ENCODE results near the gene PLEKHG7.
"Not testable (repeated sequence)": the region's sequence is repeated elsewhere in the genome, so short reads cannot be mapped to it uniquely, and the experiment has no call there.

The PLEKHG7 gene

GRCh38 chr12:92745856-92746550 lies 43.2 kb downstream of the PLEKHG7 start:
- Mint-ChIP-seq H3K36me3 (ENCODE audit: low read depth) (no peaks in the 10 kb centered on the region), H3K27ac (no peak overlapping the region), H3K4me1 (ENCODE audit: low read depth) (no peaks in the 10 kb centered on the region), H3K9me3 (no peaks in the 10 kb centered on the region), H3K27me3 (ENCODE audit: low read depth) (peaks cover 6% of the 10 kb centered on the region), H3K4me3 (no peak overlapping the region)
- DNase-seq (ENCODE audit: low spot score) = no peak

- Mint-ChIP-seq H3K27ac (no peak overlapping the region), H3K4me1 (ENCODE audit: low read depth) (no peaks in the 10 kb centered on the region), H3K4me3 (no peak overlapping the region), H3K27me3 (ENCODE audit: low read depth) (peaks cover 6% of the 10 kb centered on the region), H3K9me3 (no peaks in the 10 kb centered on the region), H3K36me3 (ENCODE audit: low read depth) (no peaks in the 10 kb centered on the region)
- no peak for DNase-seq (ENCODE audit: low spot score)
Measured at GRCh38 chr12:92747151-92747550, 44.4 kb downstream of the PLEKHG7 start.

GRCh38 chr12:92749691-92750090 lies 46.9 kb downstream of the PLEKHG7 start:
- not testable (repeated sequence) for H3K36me3 Mint-ChIP-seq (ENCODE audit: low read depth); H3K27ac Mint-ChIP-seq; H3K4me1 Mint-ChIP-seq (ENCODE audit: low read depth); H3K27me3 Mint-ChIP-seq (ENCODE audit: low read depth); H3K4me3 Mint-ChIP-seq; DNase-seq (ENCODE audit: low spot score); H3K9me3 Mint-ChIP-seq

- Mint-ChIP-seq H3K36me3 (ENCODE audit: low read depth) (no peaks in the 10 kb centered on the region), H3K9me3 (no peaks in the 10 kb centered on the region), H3K27ac (no peak overlapping the region), H3K27me3 (ENCODE audit: low read depth) (peaks cover 24% of the 10 kb centered on the region), H3K4me1 (ENCODE audit: low read depth) (no peaks in the 10 kb centered on the region), H3K4me3 (no peak overlapping the region)
- no peak for DNase-seq (ENCODE audit: low spot score)
Measured at GRCh38 chr12:92753976-92754885, 51.4 kb downstream of the PLEKHG7 start.

- H3K4me1 Mint-ChIP-seq (ENCODE audit: low read depth) = no peaks in the 10 kb centered on the region
- H3K4me3 Mint-ChIP-seq = no peak overlapping the region
- peaks cover 27% of the 10 kb centered on the region for H3K27me3 Mint-ChIP-seq (ENCODE audit: low read depth)
- no peak for DNase-seq (ENCODE audit: low spot score)
- no peak overlapping the region for H3K27ac Mint-ChIP-seq
- H3K36me3 Mint-ChIP-seq (ENCODE audit: low read depth) = no peaks in the 10 kb centered on the region
- no peaks in the 10 kb centered on the region for H3K9me3 Mint-ChIP-seq
Measured at GRCh38 chr12:92756898-92757596, 54.3 kb downstream of the PLEKHG7 start.

- H3K9me3 Mint-ChIP-seq = no peaks in the 10 kb centered on the region
- DNase-seq (ENCODE audit: low spot score) = no peak
- no peak overlapping the region for H3K27ac Mint-ChIP-seq
- no peaks in the 10 kb centered on the region for H3K4me1 Mint-ChIP-seq (ENCODE audit: low read depth)
- H3K27me3 Mint-ChIP-seq (ENCODE audit: low read depth) = peaks cover 27% of the 10 kb centered on the region
- no peaks in the 10 kb centered on the region for H3K36me3 Mint-ChIP-seq (ENCODE audit: low read depth)
- H3K4me3 Mint-ChIP-seq = no peak overlapping the region
Measured at GRCh38 chr12:92757597-92758121, 54.9 kb downstream of the PLEKHG7 start.

- Mint-ChIP-seq H3K4me3 (no peak overlapping the region), H3K9me3 (no peaks in the 10 kb centered on the region), H3K4me1 (ENCODE audit: low read depth) (no peaks in the 10 kb centered on the region), H3K27ac (no peak overlapping the region), H3K27me3 (ENCODE audit: low read depth) (peaks cover 21% of the 10 kb centered on the region), H3K36me3 (ENCODE audit: low read depth) (no peaks in the 10 kb centered on the region)
- no peak for DNase-seq (ENCODE audit: low spot score)
Measured at GRCh38 chr12:92759634-92760268, 57.0 kb downstream of the PLEKHG7 start.

GRCh38 chr12:92762773-92763172 lies 60.0 kb downstream of the PLEKHG7 start:
- Mint-ChIP-seq H3K4me3 (no peak overlapping the region), H3K27me3 (ENCODE audit: low read depth) (peaks cover 12% of the 10 kb centered on the region)

GRCh38 chr12:92764831-92765230 lies 62.0 kb downstream of the PLEKHG7 start:
- Mint-ChIP-seq H3K4me3 (no peak overlapping the region), H3K9me3 (no peaks in the 10 kb centered on the region), H3K27ac (no peak overlapping the region), H3K4me1 (ENCODE audit: low read depth) (peaks cover 11% of the 10 kb centered on the region), H3K36me3 (ENCODE audit: low read depth) (no peaks in the 10 kb centered on the region), H3K27me3 (ENCODE audit: low read depth) (peaks cover 3% of the 10 kb centered on the region)
- DNase-seq (ENCODE audit: low spot score) = no peak

More at GRCh38 chr12:92762773-92763172, 60.0 kb downstream of the PLEKHG7 start:
- Mint-ChIP-seq H3K4me1 (ENCODE audit: low read depth) (no peaks in the 10 kb centered on the region), H3K27ac (no peak overlapping the region), H3K36me3 (ENCODE audit: low read depth) (no peaks in the 10 kb centered on the region), H3K9me3 (no peaks in the 10 kb centered on the region)
- DNase-seq (ENCODE audit: low spot score) = no peak

GRCh38 chr12:92765871-92766270 lies 63.1 kb downstream of the PLEKHG7 start:
- DNase-seq (ENCODE audit: low spot score) = no peak
- Mint-ChIP-seq H3K4me3 (no peak overlapping the region), H3K4me1 (ENCODE audit: low read depth) (peaks cover 15% of the 10 kb centered on the region), H3K9me3 (no peaks in the 10 kb centered on the region), H3K27ac (no peak overlapping the region), H3K27me3 (ENCODE audit: low read depth) (peaks cover 3% of the 10 kb centered on the region), H3K36me3 (ENCODE audit: low read depth) (no peaks in the 10 kb centered on the region)

GRCh38 chr12:92769124-92769901 lies 66.5 kb downstream of the PLEKHG7 start:
- no peaks in the 10 kb centered on the region for H3K9me3 Mint-ChIP-seq

GRCh38 chr12:92771001-92771400 lies 68.2 kb downstream of the PLEKHG7 start:
- Mint-ChIP-seq H3K4me3 (no peak overlapping the region), H3K9me3 (no peaks in the 10 kb centered on the region), H3K27me3 (ENCODE audit: low read depth) (no peaks in the 10 kb centered on the region), H3K27ac (no peak overlapping the region), H3K36me3 (ENCODE audit: low read depth) (no peaks in the 10 kb centered on the region), H3K4me1 (ENCODE audit: low read depth) (peaks cover 20% of the 10 kb centered on the region)
- no peak for DNase-seq (ENCODE audit: low spot score)

More at GRCh38 chr12:92769124-92769901, 66.5 kb downstream of the PLEKHG7 start:
- no peaks in the 10 kb centered on the region for H3K36me3 Mint-ChIP-seq (ENCODE audit: low read depth)
- H3K27me3 Mint-ChIP-seq (ENCODE audit: low read depth) = no peaks in the 10 kb centered on the region
- H3K4me1 Mint-ChIP-seq (ENCODE audit: low read depth) = peaks cover 20% of the 10 kb centered on the region
- peak overlapping the region; percentile 14 for H3K4me3 Mint-ChIP-seq
- no peak overlapping the region for H3K27ac Mint-ChIP-seq
- no peak for DNase-seq (ENCODE audit: low spot score)

GRCh38 chr12:92775416-92775815 lies 72.6 kb downstream of the PLEKHG7 start:
- DNase-seq (ENCODE audit: low spot score) = no peak
- H3K27me3 Mint-ChIP-seq (ENCODE audit: low read depth) = no peaks in the 10 kb centered on the region
- peaks cover 7% of the 10 kb centered on the region for H3K4me1 Mint-ChIP-seq (ENCODE audit: low read depth)
- H3K9me3 Mint-ChIP-seq = no peaks in the 10 kb centered on the region
- no peak overlapping the region for H3K4me3 Mint-ChIP-seq
- peaks cover 11% of the 10 kb centered on the region for H3K36me3 Mint-ChIP-seq (ENCODE audit: low read depth)
- H3K27ac Mint-ChIP-seq = no peak overlapping the region
